HL-60 (cell line): ENCODE measurements around the gene ACP4.
A peak's percentile ranks its signal among the peaks of the same experiment; 100 is the strongest.

Experiments
- DNase-seq, 2 experiments: peaks; one replicate each; pipeline ENCODE4 v3.0.0-alpha.2; 2010 to 2020; ENCODE audit warnings: low read depth in 1 of 2, low spot score in 1 of 2
- H3K27ac ChIP-seq: fragments of 250-450 bp; sonication (Bioruptor Pico); replicated peaks from 2 replicates; pipeline ENCODE4 v1.5.1; 2020; ENCODE audit warnings: mild to moderate bottlenecking, moderate library complexity
- H3K27me3 ChIP-seq: fragments of 250-450 bp; sonication (Bioruptor Pico); 2 replicates; pipeline ENCODE4 v1.5.1; 2021; ENCODE audit warnings: mild to moderate bottlenecking, moderate library complexity; ENCODE audit not compliant: insufficient read depth, poor library complexity, severe bottlenecking
- H3K4me3 ChIP-seq: replicated peaks from 2 replicates; pipeline ENCODE4 v1.5.1; 2011; ENCODE audit warnings: mild to moderate bottlenecking, control low read depth, low read length; ENCODE audit not compliant: insufficient read depth
- GABPA ChIP-seq: IDR thresholded peaks from 2 replicates; pipeline ENCODE4 v1.6.1; 2012; ENCODE audit warnings: low read depth
- POLR2AphosphoS5 ChIP-seq: IDR thresholded peaks from 2 replicates; pipeline ENCODE4 v1.6.1; 2012; ENCODE audit warnings: low read depth
- SPI1 ChIP-seq: IDR thresholded peaks from 2 replicates; pipeline ENCODE4 v1.6.1; 2012; ENCODE audit warnings: low read depth, mild to moderate bottlenecking, borderline replicate concordance
- TF ChIP-seq, protein P1 (sequence below): IDR thresholded peaks from one replicate; pipeline ENCODE4 v1.5.1; 2011; ENCODE audit warnings: low read length, control low read depth, inconsistent platforms; ENCODE audit not compliant: insufficient read depth
- TF ChIP-seq, protein P2 (sequence below): IDR thresholded peaks from 2 replicates; pipeline ENCODE4 v1.6.1; 2012; ENCODE audit warnings: low read depth; ENCODE audit not compliant: insufficient replicate concordance

The ACP4 gene

DNA sequence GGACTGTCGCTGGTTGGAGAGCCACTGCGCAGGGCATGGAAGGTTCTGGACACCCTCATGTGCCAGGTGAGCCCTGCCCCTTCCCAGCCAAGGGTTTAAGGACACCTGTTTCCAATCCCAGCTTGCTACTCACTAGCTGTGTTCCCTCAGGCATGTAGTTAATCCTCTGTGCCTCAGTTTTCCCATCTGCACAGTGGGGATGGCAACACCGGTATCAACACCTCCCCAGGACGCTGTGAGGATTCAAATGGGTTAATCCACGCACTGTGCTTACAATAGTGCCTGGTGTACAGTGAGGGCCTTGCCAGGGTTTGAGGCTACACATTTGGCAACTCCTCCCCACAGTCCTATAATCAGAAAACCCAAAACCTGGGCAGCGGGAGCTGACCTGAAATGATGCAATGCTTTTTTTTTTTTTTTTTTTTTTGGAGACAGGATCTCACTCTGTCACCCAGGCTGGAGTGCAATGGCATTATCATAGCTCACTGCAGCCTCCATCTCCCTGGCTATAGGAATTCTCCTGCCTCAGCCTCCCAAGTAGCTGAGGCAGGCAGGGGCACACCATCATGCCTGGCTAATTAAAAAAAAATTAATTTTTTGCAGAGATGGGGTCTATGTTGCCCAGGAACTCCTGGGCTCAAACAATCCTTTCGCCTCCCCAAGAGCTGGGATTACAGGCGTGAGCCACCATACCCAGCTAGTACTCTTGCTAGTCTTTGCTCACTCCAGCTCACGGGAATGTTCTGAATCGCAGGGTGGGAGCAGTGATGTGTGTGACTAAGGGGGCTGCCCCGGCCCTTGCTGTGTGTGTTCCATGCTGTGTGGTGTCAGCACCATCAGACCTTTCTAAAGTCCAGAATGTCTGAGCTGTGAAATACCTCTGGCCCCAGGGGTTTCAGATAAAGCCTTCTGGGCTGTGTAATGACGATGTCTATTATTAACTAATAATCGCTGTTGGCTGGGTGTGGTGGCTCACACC is 2.3 kb downstream of the ACP4 start:
- no peak overlapping the region for H3K4me3 ChIP-seq
- H3K27me3 ChIP-seq, result no peaks in the 10 kb centered on the region
- no peak overlapping the region for H3K27ac ChIP-seq
- no peak for DNase-seq
- TF ChIP-seq, protein P1, sequence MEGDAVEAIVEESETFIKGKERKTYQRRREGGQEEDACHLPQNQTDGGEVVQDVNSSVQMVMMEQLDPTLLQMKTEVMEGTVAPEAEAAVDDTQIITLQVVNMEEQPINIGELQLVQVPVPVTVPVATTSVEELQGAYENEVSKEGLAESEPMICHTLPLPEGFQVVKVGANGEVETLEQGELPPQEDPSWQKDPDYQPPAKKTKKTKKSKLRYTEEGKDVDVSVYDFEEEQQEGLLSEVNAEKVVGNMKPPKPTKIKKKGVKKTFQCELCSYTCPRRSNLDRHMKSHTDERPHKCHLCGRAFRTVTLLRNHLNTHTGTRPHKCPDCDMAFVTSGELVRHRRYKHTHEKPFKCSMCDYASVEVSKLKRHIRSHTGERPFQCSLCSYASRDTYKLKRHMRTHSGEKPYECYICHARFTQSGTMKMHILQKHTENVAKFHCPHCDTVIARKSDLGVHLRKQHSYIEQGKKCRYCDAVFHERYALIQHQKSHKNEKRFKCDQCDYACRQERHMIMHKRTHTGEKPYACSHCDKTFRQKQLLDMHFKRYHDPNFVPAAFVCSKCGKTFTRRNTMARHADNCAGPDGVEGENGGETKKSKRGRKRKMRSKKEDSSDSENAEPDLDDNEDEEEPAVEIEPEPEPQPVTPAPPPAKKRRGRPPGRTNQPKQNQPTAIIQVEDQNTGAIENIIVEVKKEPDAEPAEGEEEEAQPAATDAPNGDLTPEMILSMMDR, result no peak
- TF ChIP-seq POLR2AphosphoS5, result no peak

DNA sequence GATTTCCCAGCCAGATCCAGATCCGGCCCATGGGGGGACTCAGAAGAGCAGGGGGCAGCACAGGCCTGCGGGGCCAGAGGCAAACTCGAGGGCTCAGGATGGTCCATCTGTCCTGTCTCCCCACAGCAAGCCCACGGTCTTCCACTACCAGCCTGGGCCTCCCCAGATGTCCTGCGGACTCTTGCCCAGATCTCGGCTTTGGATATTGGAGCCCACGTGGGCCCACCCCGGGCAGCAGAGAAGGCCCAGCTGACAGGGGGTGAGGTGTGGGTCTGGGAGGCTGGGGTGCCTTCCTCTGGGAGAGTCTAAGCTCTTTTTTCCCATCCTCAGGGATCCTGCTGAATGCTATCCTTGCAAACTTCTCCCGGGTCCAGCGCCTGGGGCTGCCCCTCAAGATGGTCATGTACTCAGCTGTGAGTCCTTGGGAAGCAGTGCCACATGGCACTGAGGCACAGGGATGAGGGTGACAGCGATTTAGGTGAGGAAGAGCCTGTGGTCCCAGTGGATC is 3.4 kb downstream of the ACP4 start:
- no peak overlapping the region for H3K27ac ChIP-seq
- no peak overlapping the region for H3K4me3 ChIP-seq
- no peak for DNase-seq

DNA sequence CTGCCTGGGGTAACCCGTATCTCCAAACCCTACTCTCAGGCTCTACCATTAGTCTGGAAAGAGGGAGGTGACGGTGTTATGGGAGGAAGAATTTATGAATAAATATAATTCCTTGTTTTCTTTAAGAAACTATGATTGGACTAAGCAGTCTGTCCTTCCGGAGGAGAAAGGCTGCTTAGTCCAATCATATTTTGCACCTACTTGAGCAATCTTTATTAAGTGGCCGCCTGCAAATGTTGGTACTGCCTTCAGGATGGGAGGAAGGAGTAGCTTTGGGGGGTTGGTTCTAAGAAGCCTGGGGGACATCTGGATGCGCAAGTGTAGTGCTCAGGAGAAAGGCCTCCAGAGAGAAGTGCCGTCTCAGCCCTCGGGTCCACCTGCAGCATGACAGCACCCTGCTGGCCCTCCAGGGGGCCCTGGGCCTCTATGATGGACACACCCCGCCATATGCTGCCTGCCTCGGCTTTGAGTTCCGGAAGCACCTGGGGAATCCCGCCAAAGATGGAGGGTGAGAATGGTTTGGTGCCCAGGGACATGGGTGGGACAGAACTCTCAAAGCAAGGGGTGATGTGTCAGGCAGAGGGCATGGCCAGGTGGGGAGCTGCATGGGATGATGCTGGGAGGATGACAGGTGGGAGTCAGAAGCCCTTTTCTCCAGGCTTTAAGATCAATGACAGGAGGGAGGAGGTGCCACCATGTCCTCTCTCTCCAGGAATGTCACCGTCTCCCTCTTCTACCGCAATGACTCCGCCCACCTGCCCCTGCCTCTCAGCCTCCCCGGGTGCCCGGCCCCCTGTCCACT is 4.1 kb downstream of the ACP4 start:
- peak in 1 of 2 experiments; percentile 51 for DNase-seq
- no peak overlapping the region for H3K27ac ChIP-seq
- H3K4me3 ChIP-seq, result no peak overlapping the region
- H3K27me3 ChIP-seq, result no peaks in the 10 kb centered on the region
- TF ChIP-seq SPI1, result no peak
- TF ChIP-seq, protein P2, sequence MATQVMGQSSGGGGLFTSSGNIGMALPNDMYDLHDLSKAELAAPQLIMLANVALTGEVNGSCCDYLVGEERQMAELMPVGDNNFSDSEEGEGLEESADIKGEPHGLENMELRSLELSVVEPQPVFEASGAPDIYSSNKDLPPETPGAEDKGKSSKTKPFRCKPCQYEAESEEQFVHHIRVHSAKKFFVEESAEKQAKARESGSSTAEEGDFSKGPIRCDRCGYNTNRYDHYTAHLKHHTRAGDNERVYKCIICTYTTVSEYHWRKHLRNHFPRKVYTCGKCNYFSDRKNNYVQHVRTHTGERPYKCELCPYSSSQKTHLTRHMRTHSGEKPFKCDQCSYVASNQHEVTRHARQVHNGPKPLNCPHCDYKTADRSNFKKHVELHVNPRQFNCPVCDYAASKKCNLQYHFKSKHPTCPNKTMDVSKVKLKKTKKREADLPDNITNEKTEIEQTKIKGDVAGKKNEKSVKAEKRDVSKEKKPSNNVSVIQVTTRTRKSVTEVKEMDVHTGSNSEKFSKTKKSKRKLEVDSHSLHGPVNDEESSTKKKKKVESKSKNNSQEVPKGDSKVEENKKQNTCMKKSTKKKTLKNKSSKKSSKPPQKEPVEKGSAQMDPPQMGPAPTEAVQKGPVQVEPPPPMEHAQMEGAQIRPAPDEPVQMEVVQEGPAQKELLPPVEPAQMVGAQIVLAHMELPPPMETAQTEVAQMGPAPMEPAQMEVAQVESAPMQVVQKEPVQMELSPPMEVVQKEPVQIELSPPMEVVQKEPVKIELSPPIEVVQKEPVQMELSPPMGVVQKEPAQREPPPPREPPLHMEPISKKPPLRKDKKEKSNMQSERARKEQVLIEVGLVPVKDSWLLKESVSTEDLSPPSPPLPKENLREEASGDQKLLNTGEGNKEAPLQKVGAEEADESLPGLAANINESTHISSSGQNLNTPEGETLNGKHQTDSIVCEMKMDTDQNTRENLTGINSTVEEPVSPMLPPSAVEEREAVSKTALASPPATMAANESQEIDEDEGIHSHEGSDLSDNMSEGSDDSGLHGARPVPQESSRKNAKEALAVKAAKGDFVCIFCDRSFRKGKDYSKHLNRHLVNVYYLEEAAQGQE, result no peak
- TF ChIP-seq GABPA, result no peak
- peak; percentile 41; the same call in 1 of the 2 replicates for TF ChIP-seq POLR2AphosphoS5
- TF ChIP-seq, protein P1, result no peak

More for the DNA sequence above, 3.4 kb downstream of the ACP4 start:
- H3K27me3 ChIP-seq, result no peaks in the 10 kb centered on the region
- TF ChIP-seq POLR2AphosphoS5, result peak; percentile 38
- no peak for TF ChIP-seq GABPA
- TF ChIP-seq, protein P2, result no peak
